HG03469 (cell line): ENCODE results near the gene CBARP.

Experiments used
- ATAC-seq: cut with Tn5 transposase; IDR thresholded peaks from one replicate; pipeline ENCODE4 v1.9.1; 2021; ENCODE audit warnings: mild to moderate bottlenecking, moderate library complexity, moderate number of reproducible peaks; ENCODE audit not compliant: unreplicated experiment

Gene CBARP

GRCh38 chr19:1275260-1275975 lies 37.6 kb upstream of the CBARP start, which contains the start of gene FAM174C:
Gene FAM174C, plus strand, starts transcription at chr19:1275530. Its CDS starts 20 bp downstream, at chr19:1275550.
- ATAC-seq = peak; percentile 53

- ATAC-seq = no peak
Measured at GRCh38 chr19:1274852-1275259, 37.1 kb upstream of the CBARP start.

- no peak for ATAC-seq
Measured at GRCh38 chr19:1274081-1274851, 36.5 kb upstream of the CBARP start.

- ATAC-seq = no peak
Measured at GRCh38 chr19:1273263-1274041, 35.6 kb upstream of the CBARP start.

- ATAC-seq = no peak
Measured at GRCh38 chr19:1272423-1273262, 34.8 kb upstream of the CBARP start.

GRCh38 chr19:1271528-1272422 lies 34.0 kb upstream of the CBARP start:
- no peak for ATAC-seq

- no peak for ATAC-seq
Measured at GRCh38 chr19:1270854-1271527, 33.2 kb upstream of the CBARP start.

GRCh38 chr19:1270213-1270853 lies 32.5 kb upstream of the CBARP start:
- no peak for ATAC-seq

- ATAC-seq = peak; percentile 9
Measured at GRCh38 chr19:1269478-1270212, 31.8 kb upstream of the CBARP start.

GRCh38 chr19:1269065-1269477 lies 31.3 kb upstream of the CBARP start, which contains the start of gene CIRBP:
Gene CIRBP, plus strand, starts transcription at chr19:1269332. Its CDS starts 1,602 bp downstream, at chr19:1270934.
- peak; percentile 28 for ATAC-seq

- no peak for ATAC-seq
Measured at GRCh38 chr19:1268226-1269064, 30.6 kb upstream of the CBARP start.

- no peak for ATAC-seq
Measured at GRCh38 chr19:1267477-1268225, 29.8 kb upstream of the CBARP start.

GRCh38 chr19:1266916-1267476 lies 29.2 kb upstream of the CBARP start:
- no peak for ATAC-seq

GRCh38 chr19:1266129-1266915 lies 28.5 kb upstream of the CBARP start:
- ATAC-seq = no peak

GRCh38 chr19:1265615-1266128 lies 27.9 kb upstream of the CBARP start:
- no peak for ATAC-seq
